Caco-2 (cell line): Measurements from ENCODE around the gene SLC12A7. TPM values are rescaled to one million over a fixed set of nuclear protein-coding genes. Genes with fewer than 3 reads are reported as not detected.
"Not testable (repeated sequence)": the region's sequence is repeated elsewhere in the genome, so short reads cannot be mapped to it uniquely, and the experiment has no call there.

ENCODE experiments used
- BruUV-seq: library from RNA; stranded (reverse); fragments of 400-500 nt; replicated peaks from 2 replicates; lab custom pipeline; 2021; lab: Mats Ljungman, UMichigan
- CTCF ChIA-PET: fragments of 300-600 bp; sonication (Branson Sonifier 250); formaldehyde crosslinking; loops from one replicate; lab custom pipeline; 2022; ENCODE audit warnings: antibody characterized with exemption; lab: Charles Lee
- POLR2A ChIA-PET: fragments of 300-600 bp; sonication (Branson Sonifier 250); formaldehyde crosslinking; loops from one replicate; lab custom pipeline; 2022; ENCODE audit warnings: antibody characterized with exemption; lab: Charles Lee
- DNase-seq, 2 experiments: peaks; one replicate each; pipeline versions ENCODE4 v3.0.0 to v3.0.0-alpha.2; 2020 to 2022
- H3K27me3 ChIP-seq: replicated peaks from 2 replicates; pipeline ENCODE4 v1.6.0; 2011; ENCODE audit warnings: low read length; ENCODE audit not compliant: control insufficient read depth, insufficient read depth
- H3K36me3 ChIP-seq: 2 replicates; pipeline ENCODE4 v1.5.1; 2011; ENCODE audit warnings: low read length; ENCODE audit not compliant: control insufficient read depth, insufficient read depth
- H3K4me1 ChIP-seq: fragments of 250-450 bp; sonication (Bioruptor Pico); 2 replicates; pipeline ENCODE4 v1.5.1; 2020; ENCODE audit warnings: mild to moderate bottlenecking
- H3K4me3 ChIP-seq: 2 replicates; pipeline ENCODE4 v1.5.1; 2011; ENCODE audit warnings: low read depth, mild to moderate bottlenecking, control low read depth, low read length
- H3K9me3 ChIP-seq: fragments of 250-450 bp; sonication (Bioruptor Pico); 2 replicates; pipeline ENCODE4 v1.5.1; 2020; ENCODE audit warnings: mild to moderate bottlenecking, moderate library complexity
- H3K27ac Mint-ChIP-seq: one replicate; pipeline ENCODE4 v1.8.0; 2022; ENCODE audit warnings: mixed read lengths; ENCODE audit not compliant: unreplicated experiment
- H3K27me3 Mint-ChIP-seq: one replicate; pipeline ENCODE4 v1.8.0; 2022; ENCODE audit warnings: mixed read lengths; ENCODE audit not compliant: insufficient read depth, unreplicated experiment
- H3K36me3 Mint-ChIP-seq: one replicate; pipeline ENCODE4 v1.8.0; 2022; ENCODE audit warnings: mild to moderate bottlenecking, mixed read lengths; ENCODE audit not compliant: insufficient read depth, unreplicated experiment
- H3K4me1 Mint-ChIP-seq: one replicate; pipeline ENCODE4 v1.8.0; 2022; ENCODE audit warnings: low read depth, mixed read lengths; ENCODE audit not compliant: unreplicated experiment
- H3K4me3 Mint-ChIP-seq: one replicate; pipeline ENCODE4 v1.8.0; 2022; ENCODE audit warnings: mild to moderate bottlenecking, moderate library complexity, mixed read lengths; ENCODE audit not compliant: unreplicated experiment
- H3K9me3 Mint-ChIP-seq: one replicate; pipeline ENCODE4 v1.8.0; 2022; ENCODE audit warnings: mixed read lengths; ENCODE audit not compliant: unreplicated experiment
- intact Hi-C: fragments of 100-400 bp; cut with micrococcal nuclease; formaldehyde crosslinking; loops from one replicate; pipeline ENCODE4 v1.10.0; 2022; ENCODE audit not compliant: unreplicated experiment
- total RNA-seq: library from RNA; stranded (reverse); gene quantifications from 2 replicates; pipeline ENCODE4 v1.2.3, GENCODE V29; 2022
- TF ChIP-seq, protein P1 (sequence below), 2 experiments: fragments of 200-600 bp in 1 of 2; IDR thresholded peaks; 1 replicate in 1 of 2; 2 replicates in 1 of 2; pipeline versions ENCODE4 v1.5.1 to v1.8.0; 2011 to 2022; ENCODE audit warnings: antibody characterized with exemption in 1 of 2, control low read depth in 1 of 2, inconsistent platforms in 1 of 2, low read depth in 1 of 2, low read length in 1 of 2, mild to moderate bottlenecking in 1 of 2, moderate library complexity in 1 of 2; ENCODE audit not compliant: insufficient read depth in 1 of 2, severe bottlenecking in 1 of 2, unreplicated experiment in 1 of 2

SLC12A7 gene
- total RNA-seq, 1 experiment from 2014 or later, result 41.7 TPM

DNA sequence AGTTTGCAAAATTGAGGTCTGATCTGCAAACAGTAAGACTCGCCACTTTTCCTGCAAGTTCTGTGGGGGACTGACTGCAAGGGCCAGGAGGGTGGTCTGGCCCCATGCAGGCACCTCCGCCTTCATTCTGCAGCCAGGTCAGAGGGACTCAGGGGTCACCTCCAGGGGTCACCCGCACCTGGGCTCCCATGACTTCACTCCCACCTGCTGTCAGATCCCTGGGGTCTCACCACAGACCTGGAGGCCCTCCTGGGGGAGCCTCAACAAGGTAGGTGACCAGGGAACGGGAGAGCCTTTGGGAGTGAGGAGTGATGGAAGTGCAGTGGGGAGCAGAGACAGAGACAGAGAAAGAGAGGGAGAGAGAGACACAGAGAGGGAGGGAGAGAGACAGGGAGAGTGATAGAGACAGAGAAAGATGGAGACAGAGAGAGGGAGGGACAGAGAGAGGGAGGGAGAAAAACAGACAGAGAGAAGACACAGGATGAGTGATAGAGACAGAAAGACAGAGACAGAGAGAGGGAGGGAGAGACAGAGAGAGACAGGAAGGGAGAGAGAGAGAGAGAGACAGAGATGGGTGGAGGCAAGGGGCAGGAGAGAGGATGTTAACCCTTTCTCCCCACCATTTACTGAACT, 48.0 kb upstream of the SLC12A7 start:
- Mint-ChIP-seq H3K36me3 (no peaks in the 10 kb centered on the region), H3K27ac (no peak overlapping the region), H3K4me3 (no peak overlapping the region), H3K27me3 (peaks cover 9% of the 10 kb centered on the region), H3K9me3 (peaks cover 11% of the 10 kb centered on the region), H3K4me1 (peaks cover 8% of the 10 kb centered on the region)
- Histone ChIP-seq H3K9me3 (0 out of 2 replicates have a peak, but pooled peaks cover 4% of the 10 kb centered on the region), H3K4me1 (peaks cover 6% of the 10 kb centered on the region; the same call in 1 of the 2 replicates), H3K27me3 (no peaks in the 10 kb centered on the region), H3K36me3 (no peaks in the 10 kb centered on the region), H3K4me3 (no peak overlapping the region)
- TF ChIP-seq, protein P1, sequence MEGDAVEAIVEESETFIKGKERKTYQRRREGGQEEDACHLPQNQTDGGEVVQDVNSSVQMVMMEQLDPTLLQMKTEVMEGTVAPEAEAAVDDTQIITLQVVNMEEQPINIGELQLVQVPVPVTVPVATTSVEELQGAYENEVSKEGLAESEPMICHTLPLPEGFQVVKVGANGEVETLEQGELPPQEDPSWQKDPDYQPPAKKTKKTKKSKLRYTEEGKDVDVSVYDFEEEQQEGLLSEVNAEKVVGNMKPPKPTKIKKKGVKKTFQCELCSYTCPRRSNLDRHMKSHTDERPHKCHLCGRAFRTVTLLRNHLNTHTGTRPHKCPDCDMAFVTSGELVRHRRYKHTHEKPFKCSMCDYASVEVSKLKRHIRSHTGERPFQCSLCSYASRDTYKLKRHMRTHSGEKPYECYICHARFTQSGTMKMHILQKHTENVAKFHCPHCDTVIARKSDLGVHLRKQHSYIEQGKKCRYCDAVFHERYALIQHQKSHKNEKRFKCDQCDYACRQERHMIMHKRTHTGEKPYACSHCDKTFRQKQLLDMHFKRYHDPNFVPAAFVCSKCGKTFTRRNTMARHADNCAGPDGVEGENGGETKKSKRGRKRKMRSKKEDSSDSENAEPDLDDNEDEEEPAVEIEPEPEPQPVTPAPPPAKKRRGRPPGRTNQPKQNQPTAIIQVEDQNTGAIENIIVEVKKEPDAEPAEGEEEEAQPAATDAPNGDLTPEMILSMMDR (IDR thresholded peaks at IDR 0.05; ENCODE audit: insufficient read depth in 1 of 2, low read depth in 1 of 2, low read length in 1 of 2, severe bottlenecking in 1 of 2, unreplicated experiment in 1 of 2), result no peak
- BruUV-seq, result no TSS peak
- POLR2A ChIA-PET, result no interaction called here
- CTCF ChIA-PET, result no interaction called here
- intact Hi-C loops, result loop anchor here (10.0 kb wide), 1 partner anchor 485 kb away; no protein-coding TSS in a partner anchor
- no peak for DNase-seq

DNA sequence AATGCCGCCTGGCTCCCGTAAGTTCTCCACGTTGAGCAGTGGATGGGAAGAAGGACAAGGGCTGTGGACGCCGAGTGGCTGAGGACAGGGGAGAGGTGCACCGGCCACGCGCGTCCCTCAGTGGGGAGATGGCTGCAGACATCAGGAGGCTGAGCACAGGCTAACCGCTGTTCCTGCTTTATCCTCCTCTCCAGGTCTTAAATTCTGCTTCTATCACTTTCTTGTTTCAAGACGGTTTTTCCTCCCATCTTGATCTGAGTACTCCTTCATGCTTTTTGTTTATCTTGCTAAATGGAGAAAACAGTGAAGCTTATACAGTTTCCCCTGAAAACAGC, 47.4 kb upstream of the SLC12A7 start:
- H3K4me1 Mint-ChIP-seq, result peaks cover 2% of the 10 kb centered on the region
- Histone ChIP-seq H3K4me1 (peaks cover 6% of the 10 kb centered on the region; the same call in 1 of the 2 replicates), H3K36me3 (no peaks in the 10 kb centered on the region), H3K9me3 (0 out of 2 replicates have a peak, but pooled peaks cover 4% of the 10 kb centered on the region), H3K27me3 (no peaks in the 10 kb centered on the region), H3K4me3 (no peak overlapping the region)
- no peaks in the 10 kb centered on the region for H3K36me3 Mint-ChIP-seq
- POLR2A ChIA-PET, result no interaction called here
- H3K4me3 Mint-ChIP-seq, result no peak overlapping the region
- no TSS peak for BruUV-seq
- DNase-seq, result no peak
- no peak overlapping the region for H3K27ac Mint-ChIP-seq
- H3K9me3 Mint-ChIP-seq, result peaks cover 11% of the 10 kb centered on the region
- CTCF ChIA-PET, result no interaction called here
- TF ChIP-seq, protein P1 (IDR thresholded peaks at IDR 0.05; ENCODE audit: insufficient read depth in 1 of 2, low read depth in 1 of 2, low read length in 1 of 2, severe bottlenecking in 1 of 2, unreplicated experiment in 1 of 2), result no peak
- intact Hi-C loops, result no loop called here
- H3K27me3 Mint-ChIP-seq, result peaks cover 9% of the 10 kb centered on the region

DNA sequence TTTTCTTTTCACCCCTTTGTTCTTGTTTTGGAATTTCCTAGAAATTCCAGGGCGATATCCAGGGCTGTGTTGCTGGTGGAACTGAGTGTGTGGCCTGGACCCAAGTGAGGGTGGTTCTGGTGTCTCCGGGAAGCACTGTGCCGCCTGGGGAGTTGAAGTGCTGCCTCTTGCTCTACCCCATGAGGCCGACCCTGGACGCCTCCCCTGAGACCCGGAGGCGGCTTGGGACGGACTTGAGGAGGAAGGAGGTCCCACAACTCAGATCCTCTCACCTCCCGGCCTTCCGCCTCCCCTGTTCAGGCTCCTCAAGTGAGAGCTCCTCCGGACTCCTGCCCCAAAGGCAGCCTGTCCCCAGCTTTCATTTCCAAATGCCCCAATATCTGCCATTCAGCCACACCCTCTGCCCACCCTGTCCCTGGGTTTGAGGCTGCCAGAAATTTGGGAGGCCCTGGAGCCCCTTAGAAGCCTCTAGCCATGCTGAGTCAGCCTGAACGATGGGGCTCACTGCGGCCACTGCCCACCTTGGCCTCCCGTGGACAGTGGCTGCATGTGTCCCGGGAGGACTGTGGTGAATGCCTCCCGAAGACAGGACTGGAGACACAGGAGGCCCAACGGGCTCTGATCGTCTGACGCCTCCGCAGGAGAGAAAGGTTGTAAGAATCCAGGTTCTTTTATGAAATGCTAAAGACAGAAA, 46.9 kb upstream of the SLC12A7 start:
- BruUV-seq, result no TSS peak
- no peak overlapping the region for H3K4me3 Mint-ChIP-seq
- no peaks in the 10 kb centered on the region for H3K36me3 ChIP-seq
- no peak overlapping the region for H3K27ac Mint-ChIP-seq
- TF ChIP-seq, protein P1 (IDR thresholded peaks at IDR 0.05; ENCODE audit: insufficient read depth in 1 of 2, low read depth in 1 of 2, low read length in 1 of 2, severe bottlenecking in 1 of 2, unreplicated experiment in 1 of 2), result no peak
- intact Hi-C loops, result no loop called here
- no peaks in the 10 kb centered on the region for H3K4me1 Mint-ChIP-seq
- 0 out of 2 replicates have a peak, but pooled peaks cover 4% of the 10 kb centered on the region for H3K9me3 ChIP-seq
- peaks cover 9% of the 10 kb centered on the region for H3K27me3 Mint-ChIP-seq
- DNase-seq, result no peak
- POLR2A ChIA-PET, result no interaction called here
- H3K27me3 ChIP-seq, result no peaks in the 10 kb centered on the region
- CTCF ChIA-PET, result no interaction called here
- peaks cover 11% of the 10 kb centered on the region for H3K9me3 Mint-ChIP-seq
- peaks cover 6% of the 10 kb centered on the region; the same call in 1 of the 2 replicates for H3K4me1 ChIP-seq
- no peaks in the 10 kb centered on the region for H3K36me3 Mint-ChIP-seq
- H3K4me3 ChIP-seq, result no peak overlapping the region

DNA sequence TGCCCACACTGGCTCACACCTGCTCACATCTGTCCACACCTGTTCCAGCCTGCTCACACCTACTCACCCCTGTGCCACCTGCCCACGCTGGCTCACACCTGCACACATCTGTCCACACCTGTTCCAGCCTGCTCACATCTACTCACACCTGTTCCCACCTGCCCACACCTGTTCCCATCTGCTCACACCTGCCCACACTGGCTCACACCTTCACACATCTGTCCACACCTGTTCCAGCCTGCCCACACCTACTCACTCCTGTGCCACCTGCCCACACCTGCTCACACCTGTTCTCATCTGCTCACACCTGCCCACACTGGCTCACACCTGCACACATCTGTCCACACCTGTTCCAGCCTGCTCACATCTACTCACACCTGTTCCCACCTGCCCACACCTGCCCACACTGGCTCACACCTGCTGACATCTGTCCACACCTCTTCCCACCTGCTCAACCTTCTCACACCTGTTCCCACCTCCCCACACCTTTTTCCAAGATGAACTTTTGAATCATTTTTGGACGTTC, 45.7 kb upstream of the SLC12A7 start:
- peak overlapping the region; percentile 35 for H3K4me3 Mint-ChIP-seq
- H3K4me1 Mint-ChIP-seq, H3K4me3 ChIP-seq, DNase-seq, H3K27me3 Mint-ChIP-seq, H3K36me3 Mint-ChIP-seq, H3K36me3 ChIP-seq, H3K4me1 ChIP-seq, BruUV-seq, H3K9me3 ChIP-seq, CTCF ChIA-PET, H3K27ac Mint-ChIP-seq, H3K27me3 ChIP-seq, intact Hi-C loops, POLR2A ChIA-PET: not testable (repeated sequence)
- peaks cover 11% of the 10 kb centered on the region for H3K9me3 Mint-ChIP-seq
